ENCODE measurements around the gene AQP10.
A peak's percentile ranks its signal among the peaks of the same experiment; 100 is the strongest.
"Not testable (repeated sequence)": the region's sequence is repeated elsewhere in the genome, so short reads cannot be mapped to it uniquely, and the experiment has no call there.

AQP10 gene

DNA sequence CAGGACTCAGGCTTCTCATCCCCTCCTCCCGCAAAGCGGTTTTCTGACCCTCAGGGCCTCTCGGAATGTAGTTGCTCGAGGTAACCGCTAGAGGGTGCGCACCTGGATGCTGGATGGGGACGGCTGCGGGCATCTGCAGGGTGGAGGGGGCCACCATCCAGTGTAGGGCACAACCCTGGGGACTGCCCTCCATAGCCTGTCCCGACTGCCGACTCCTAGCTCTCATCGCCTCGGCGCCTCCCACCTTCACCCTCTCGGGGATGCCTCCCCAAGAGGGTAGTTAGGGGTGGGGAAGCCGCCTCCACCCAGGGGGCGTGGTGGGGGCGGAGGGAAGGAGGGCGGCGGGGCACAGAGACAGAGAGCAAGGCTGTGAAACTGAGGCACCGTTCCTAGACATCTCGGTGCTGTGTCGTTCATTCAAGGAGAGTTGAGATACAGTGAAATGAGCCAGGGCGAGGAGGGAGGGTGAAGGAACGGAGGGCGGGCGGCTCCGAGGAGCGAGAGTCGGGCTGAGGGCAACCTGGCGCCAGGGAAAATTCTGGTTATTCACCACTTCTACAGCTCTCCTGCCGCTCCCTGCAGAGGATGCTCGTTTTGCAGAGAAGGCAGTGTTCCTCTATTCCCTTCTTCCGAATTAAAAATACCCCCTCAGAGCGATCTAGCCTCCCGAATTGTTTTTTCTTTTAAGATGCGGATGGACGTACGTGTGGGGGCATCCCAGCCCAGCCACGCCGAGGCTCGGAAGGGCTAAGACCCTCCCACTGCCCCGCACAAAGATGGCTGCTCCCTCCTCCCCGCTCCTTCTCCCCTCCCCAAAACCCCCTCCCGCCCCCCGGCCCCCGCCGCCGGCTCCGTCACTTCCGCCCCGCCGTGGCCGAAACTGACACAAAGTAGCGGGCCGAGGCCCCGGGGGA is 4.0 kb downstream of the AQP10 start, which contains the start of gene ATP8B2:
ATP8B2 (plus strand) TSS at position 857 of the 914 bp plus-strand sequence. CDS start 2,617 bp downstream, outside the sequence.
- peak; percentile 82 for DNase-seq

DNA sequence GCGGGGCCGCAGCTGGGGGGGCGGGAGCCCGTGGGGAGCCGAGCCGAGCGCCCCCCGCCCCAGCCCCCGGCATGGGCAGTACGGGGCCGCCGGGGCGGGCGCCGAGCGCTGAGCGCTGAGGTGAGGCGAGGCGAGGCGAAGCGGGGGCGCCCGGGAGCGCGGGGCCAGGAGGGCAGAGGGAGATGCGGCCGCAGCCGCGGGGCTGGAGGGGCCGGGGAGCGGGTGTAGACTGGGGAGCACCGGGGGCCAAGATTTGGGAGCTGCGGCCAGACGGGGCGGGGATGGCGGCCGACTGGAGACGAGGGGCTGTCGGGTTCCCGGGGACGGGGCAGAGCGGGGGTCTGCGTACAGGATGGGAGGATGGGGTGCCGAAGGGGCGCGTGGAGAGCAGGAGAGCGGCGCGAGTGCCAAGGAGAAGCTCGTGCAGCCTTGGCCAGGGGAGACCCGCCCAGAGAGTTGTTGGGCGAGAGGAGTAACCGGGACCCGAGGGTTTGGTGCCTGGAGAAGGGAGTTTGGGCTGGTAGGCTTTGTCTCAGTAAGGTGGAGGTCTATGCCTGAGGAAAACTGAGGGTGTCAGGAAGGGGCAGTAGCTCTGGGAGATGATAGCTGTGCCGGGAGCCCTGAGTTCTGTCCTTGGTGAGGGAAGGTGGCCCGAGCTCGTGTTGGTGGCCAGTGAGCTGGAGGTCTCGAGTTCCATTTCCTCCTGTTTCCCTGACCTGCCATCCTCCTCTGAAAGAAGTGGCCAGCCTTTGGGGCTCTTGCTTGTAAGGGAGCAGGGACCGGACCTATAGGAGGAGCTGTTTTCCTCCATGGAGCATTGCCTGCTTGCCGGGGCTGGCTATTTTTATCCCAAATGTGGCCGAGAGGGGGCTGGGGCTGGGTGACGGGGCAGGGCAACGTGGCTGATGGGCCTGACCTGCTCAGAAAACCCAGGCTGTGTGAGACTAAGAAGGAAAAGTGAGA is 5.0 kb downstream of the AQP10 start:
- DNase-seq: peak; percentile 91

DNA sequence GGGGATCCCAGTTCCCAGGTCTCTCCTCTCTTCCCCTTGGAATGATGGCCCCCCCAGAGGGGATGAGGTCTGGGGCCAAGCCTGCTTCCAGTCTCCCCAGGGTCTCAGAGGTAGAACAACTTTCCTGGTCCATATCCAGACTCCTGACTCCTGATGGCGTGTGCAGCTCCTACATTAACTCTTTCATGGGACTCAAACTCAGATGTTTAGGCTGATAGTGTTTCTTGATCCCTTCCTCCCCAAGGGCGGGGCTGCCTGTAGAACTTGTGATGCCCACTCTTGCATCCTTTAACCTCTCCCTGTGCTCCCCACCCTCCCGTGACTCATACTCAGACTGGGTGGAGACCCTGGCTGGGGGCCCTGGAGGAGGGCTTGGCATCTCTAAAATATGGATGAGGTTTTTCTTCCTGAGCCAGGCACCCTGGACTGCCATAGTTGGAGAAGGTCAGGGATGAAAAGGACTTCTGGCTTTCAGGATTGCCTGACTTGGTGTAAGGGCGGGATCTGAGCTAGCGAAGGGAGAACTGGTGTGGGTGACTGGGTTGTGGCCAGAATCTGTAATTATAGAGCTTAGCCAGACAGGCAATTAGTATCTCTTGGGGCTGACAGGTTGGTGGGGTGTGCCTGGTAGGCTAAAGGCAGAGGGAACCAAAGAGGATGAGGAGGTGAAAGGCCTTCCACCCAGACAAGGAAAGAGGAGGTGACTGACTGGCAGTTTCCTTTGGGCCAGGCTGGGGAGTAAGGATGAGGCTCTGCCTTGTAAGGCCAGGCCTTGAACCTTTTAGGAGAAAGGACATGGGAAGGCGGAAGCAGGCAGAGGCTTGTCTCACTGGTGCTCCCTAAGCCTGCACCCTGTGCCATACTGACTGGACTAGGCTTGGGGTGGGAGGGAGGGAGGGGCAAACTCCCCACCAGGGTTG is 5.9 kb downstream of the AQP10 start:
- peak; percentile 82 for DNase-seq

DNA sequence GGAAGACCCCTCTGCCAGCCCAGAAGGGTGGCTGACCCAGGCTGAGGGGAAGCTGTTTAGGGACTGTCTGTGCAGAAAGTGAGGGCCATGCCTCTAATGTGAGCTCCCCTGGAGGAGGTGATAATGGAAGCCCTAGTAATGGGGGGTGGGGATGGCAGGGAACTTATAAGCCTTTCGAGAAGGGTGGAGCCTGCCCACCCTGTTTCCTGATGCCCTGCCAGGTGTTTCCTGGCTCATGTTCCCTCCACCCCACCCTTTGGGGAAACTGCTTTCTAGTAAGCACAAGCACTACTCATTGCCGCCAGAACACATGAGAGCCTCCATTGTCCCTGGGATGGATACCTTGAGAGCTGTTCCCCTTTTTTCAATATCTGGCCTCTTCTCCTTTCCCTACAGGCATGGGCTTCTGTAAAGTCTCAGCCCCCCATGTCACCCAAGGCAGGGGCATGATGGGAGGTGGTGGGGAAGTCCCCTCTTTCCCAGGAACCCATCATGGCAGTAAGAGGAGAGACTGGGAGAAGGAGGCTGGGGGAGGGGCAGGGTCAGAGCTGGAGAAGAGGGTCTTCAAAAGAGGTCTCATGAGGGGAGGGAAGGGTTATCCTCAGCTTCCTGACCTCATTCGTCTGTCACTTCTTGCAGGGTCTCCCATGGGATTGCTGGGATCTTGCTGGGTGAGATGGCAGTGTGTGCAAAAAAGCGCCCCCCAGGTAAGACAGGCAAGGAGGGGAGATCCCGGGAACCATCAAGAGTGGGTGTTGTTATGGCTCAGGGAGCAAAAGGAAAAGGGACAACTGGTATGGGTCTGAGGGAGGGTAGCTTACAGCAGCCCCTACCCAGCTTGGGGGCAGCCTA is 6.8 kb downstream of the AQP10 start:
- DNase-seq: no peak

DNA sequence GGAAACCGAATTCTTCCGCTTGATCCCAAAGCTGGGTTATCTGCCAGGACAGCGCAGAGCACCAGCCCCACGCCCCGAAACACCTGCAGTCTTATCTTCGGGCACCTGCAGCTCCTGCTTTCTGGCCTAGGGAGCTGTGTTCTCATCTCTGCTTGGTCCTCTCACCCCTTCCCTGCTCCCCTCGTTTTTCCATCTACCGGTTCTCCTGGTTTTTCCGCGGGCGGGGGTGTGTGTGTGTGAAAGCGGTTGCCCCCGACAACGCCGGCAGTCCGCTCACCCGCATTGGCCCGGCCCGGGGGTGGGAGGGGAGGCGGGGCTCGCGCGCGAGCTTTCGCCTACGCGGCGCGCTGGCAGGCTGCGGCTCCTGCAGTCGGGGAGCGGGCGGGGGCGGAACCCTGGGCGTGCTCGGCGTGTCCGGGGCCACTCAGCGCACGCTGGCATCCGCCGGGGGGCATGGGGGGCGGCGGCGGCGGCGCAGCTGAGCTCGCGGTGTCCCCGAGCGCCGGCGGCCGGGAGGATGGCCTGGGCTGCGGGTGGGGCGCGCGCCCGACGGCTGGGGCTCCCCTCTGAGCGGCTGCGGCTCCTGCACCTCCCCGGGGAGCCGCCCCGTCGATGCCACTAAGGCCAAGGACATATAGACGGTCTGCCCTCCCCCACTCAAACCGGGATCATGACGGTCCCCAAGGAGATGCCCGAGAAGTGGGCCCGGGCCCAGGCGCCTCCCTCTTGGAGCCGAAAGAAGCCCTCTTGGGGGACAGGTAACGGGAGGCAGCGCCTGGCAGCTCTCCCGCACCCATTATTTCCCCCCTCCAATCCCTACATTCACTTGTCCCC is 7.6 kb downstream of the AQP10 start:
- peak; percentile 71 for DNase-seq

DNA sequence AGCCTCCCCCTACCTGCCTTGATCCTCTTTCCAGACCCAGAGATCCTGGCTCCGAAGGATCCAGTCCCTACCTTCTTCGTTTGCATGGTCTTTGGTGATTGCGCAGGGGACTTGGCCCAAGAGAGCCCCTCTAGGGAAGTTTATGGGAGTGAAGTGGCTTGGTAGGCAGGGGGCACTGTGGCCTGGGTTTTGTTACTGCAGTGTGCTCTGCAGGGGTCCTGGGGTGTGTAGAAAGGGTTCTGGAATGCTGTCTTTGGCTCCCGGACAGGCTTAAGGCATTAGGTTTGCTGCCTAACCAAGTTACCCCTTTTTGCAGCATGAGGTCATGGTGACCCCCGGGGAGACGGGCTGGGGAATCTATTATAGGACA is 8.2 kb downstream of the AQP10 start:
- DNase-seq: peak; percentile 72

DNA sequence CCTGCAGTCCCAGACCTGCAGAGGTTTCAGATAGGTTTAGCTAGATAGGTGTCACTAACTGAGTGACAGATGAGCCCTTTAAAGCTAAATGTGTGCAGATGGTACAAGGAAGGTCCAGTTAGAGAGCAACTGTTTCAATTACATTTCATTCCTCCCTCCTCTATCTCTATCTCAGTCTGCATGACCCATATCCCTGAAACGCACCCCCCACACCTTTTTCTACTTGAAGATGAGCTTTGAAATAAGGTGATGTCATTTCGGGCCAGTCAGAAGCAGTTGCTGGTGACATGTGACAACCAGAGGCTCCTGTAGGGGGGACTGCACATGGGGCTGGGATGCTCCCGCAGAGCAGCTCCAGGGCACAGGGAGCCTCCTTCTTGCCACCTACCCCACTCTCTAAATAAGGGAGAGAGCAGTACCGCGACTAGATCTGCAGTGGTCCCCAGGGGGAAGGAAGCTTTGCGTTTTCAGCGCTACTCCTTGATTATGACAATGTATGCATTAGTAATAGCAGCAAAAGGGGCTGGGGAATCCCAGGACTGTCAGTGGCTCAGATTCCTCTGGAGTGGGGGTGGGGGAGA is 8.7 kb downstream of the AQP10 start:
- peak; percentile 41 for DNase-seq

DNA sequence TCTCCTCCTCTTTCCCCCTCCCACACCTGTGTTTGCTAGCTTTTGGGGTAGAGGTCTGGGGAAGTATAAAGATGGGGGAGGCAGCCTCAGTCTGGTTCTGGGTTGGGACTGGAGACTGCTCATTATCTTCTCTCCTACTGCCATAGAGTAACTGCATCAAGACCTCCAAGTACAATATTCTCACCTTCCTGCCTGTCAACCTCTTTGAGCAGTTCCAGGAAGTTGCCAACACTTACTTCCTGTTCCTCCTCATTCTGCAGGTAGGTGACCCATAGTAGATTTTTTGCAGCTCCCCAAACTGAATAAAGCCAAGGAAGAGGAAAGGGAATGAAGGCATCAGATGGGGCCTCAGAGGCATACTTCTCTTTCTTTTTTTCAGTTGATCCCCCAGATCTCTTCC is 9.8 kb downstream of the AQP10 start:
- DNase-seq: no peak

DNA sequence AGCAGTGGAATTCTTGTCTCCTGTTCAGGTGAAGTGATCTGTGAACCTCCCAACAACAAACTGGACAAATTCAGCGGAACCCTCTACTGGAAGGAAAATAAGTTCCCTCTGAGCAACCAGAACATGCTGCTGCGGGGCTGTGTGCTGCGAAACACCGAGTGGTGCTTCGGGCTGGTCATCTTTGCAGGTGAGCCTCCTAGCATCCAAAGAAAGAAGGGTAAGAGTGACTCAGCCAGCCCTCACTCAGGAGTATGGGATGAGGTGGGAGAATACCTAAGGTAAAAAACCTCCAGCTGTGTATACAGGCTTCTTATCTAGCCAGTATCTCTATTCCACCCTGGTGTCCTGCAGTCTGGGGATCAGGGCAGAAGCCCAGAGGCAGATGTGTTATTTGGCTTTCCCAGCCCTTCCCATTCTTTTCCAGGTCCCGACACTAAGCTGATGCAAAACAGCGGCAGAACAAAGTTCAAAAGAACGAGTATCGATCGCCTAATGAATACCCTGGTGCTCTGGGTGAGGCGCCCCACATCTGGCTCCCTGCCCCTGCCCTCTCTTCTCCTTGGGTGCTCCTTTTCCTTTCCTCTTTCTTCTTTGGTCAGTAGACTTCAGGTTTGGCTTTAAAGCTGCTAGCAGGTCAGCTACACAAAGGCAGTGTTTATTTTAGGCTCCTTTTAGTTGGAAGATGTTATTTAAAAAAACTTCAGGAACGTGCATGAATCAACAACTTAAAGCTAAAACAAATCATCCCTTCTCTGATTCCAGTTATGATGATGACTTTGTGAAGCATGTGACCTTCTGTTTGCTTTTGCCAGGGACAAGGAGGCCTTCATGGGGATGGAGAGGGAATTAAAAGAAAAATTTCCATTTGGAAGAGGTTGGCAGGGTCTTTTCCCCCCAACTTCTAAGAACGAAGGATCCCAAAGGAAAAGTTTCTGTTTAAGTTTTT is 13.5 kb downstream of the AQP10 start:
- no peak for DNase-seq

DNA sequence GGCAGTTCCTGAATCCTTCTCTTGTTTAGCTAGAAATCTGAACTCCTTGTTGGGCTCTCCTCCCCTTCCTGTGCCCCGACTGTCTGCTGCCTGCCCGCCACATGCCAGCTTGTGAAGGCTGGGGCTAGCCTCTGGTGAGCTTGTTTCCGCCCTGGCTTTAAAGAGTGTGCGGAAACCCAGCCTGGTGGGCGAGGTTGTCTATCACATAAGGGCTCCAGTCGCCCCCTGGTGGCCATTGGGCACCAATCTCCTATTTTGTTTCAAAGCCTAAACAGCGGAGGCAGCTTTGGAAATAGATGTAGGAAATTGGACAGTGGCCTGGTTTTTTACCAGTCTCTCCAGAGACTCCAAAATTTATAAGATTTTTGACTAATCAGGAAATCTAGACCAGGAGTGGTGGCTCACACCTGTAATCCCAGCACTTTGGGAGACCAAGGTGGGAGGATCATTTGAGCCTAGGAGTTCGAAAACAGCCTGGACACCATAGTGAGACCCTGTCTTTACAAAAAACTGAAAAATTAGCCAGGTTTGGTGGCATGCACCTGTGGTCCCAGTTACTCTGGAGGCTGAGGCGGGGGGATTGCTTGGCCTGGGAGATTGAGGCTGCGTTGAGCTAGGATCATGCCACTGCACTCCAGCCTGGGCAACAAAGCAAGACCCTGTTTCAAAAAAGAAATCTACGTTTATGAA is 14.3 kb downstream of the AQP10 start:
- DNase-seq: peak; percentile 82

DNA sequence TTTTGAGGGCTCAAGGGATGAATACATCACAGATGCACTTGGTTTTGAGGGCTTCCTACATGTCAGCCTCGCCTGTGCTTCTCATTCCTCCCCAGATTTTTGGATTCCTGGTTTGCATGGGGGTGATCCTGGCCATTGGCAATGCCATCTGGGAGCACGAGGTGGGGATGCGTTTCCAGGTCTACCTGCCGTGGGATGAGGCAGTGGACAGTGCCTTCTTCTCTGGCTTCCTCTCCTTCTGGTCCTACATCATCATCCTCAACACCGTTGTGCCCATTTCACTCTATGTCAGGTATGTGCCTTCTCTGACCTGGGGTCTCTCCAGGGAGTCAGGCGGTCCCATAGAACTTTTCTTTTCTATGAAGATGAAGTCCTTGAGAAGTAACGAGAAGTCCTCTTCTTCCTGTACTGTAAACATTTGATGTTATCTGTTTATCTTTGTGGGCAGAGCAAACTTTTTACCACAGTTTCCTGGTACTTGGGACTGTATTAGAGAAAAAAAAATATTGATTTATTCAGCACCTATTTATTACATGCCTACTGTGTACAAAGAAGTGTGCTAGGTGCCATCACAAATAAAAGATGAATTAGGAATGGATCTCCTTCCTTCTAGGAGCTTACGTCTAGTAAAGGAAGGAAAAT is 16.5 kb downstream of the AQP10 start:
- DNase-seq: no peak

DNA sequence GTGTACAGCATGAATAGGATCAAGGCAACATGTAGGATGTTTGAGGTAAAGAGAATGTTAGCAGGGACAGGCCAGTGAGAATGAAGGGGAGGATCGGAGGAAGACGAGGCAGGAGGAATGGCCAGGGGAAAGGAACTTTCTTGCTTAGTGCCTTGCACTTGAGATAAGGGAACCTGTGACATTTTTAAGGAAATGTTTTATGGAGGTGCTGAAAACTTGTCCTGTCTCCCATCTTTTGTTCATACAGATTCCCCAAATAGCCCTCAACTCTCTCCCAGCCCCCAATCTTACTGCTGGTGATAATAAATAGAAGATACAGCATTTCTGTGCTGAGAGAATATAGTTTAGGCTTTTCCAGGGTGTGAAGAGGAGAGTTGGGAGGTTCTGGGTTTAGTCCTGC is 18.0 kb downstream of the AQP10 start:
- DNase-seq: no peak

DNA sequence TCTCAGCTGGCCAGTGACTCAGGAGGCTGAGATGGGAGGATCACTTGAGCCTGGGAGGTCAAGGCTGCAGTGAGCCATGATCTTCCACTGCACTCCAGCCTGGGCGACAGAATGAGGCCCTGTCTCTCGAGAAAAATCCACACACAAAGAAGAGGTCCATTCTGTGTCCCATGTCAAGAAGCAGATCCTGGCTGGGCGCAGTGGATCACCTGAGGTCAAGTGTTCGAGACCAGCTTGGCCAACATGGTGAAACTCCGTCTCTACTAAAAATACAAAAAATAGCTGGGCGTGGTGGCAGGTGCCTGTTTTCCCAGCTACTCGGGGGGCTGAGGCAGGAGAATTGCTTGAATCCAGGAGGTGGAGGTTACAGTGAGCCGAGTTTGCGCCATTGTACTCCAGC is 20.5 kb downstream of the AQP10 start:
- DNase-seq: not testable (repeated sequence)

DNA sequence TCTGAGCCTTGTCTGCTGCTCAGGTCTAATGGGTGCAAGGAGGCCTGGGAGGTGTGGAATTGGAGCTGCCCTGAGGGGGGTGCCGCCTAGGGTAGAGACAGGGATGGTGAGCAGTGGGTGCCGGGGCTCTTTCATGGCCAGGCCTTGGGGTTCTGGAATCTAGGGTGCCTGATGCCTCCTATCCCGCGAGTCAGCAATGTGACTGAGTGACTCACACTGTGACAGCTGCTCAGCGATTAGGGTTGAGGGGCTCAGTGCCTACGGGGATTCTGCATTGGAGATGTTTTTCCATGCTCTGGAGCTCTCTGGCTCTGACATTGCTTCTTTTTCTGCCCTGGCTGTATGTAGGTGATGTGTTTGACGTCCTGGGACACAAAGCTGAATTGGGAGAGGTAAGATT is 21.2 kb downstream of the AQP10 start:
- DNase-seq: no peak

DNA sequence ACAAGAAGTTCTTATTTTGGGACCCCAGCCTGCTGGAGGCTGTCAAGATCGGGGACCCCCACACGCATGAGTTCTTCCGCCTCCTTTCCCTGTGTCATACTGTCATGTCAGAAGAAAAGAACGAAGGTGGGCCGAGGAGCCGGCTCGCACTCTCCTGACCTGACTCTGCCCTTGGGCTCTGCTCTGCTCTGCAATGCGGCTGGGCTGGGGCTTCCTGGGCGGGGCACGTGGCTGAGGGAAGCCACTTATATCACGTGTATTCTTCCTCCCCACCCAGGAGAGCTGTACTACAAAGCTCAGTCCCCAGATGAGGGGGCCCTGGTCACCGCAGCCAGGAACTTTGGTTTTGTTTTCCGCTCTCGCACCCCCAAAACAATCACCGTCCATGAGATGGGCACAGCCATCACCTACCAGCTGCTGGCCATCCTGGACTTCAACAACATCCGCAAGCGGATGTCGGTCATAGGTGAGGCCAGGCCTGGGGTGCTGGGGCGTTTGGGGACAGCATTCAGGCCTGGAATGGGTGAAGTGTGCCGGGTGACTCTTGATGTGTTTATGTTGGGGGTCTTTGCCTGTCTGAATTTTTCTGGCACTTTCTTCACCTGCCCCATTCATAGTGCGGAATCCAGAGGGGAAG is 22.1 kb downstream of the AQP10 start:
- DNase-seq: no peak

DNA sequence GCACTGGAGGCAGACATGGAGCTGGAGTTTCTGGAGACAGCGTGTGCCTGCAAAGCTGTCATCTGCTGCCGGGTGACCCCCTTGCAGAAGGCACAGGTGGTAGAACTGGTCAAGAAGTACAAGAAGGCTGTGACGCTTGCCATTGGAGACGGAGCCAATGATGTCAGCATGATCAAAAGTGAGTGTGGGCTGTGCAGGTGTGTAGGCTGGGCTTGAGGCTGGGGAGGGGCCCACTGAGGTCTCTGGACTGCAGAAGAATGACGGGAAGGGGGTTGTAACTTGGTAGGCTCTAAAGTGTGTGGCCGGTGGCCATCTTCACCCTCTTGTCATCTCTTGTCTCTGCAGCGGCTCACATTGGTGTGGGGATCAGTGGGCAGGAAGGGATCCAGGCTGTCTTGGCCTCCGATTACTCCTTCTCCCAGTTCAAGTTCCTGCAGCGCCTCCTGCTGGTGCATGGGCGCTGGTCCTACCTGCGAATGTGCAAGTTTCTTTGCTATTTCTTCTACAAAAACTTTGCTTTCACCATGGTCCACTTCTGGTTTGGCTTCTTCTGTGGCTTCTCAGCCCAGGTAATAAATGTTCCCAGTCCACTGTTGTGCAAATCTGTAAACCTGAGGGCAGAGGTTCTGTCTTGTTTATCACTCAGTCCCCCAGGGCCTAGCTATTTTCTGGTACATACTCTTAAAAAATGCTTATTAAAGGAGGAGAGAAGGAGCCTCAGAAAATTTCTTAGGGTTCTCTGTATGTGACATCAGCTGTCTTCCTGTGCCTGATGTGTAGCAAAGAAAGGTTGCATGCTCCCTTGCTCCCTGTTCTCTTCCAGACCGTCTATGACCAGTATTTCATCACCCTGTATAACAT is 24.3 kb downstream of the AQP10 start:
- peak; percentile 38 for DNase-seq
